HuH-7 (cell line): ENCODE measurements around the gene EFCAB14.
"Not testable (repeated sequence)": the region's sequence is repeated elsewhere in the genome, so short reads cannot be mapped to it uniquely, and the experiment has no call there.

Experiments
- DNase-seq: peaks from one replicate; pipeline ENCODE4 v3.0.0; 2011; ENCODE audit warnings: low spot score

Gene EFCAB14

GRCh38 chr1:46723901-46724300 is 5.0 kb upstream of the EFCAB14 start:
- no peak for DNase-seq

GRCh38 chr1:46721686-46722205 is 2.8 kb upstream of the EFCAB14 start:
- no peak for DNase-seq

- DNase-seq: no peak
Measured at GRCh38 chr1:46721204-46721603, 2.3 kb upstream of the EFCAB14 start.

DNA sequence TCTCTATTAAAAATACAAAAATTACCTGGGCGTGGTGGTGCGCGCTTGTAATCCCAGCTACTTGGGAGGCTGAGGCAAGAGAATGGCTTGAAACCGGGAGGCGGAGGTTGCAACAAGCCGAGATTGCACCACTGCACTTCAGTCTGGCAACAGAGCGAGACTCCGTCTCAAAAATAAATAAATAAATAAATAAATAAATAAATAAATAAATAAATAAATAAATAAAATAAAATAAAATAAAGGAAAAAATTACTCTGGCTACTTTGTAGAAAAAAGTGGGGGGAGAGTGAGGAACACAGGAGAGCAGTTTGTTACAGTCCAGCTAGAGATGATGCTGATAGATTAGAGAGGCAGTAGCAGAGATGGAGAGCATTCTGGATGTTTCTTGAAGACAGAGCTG is 1.4 kb upstream of the EFCAB14 start:
- not testable (repeated sequence) for DNase-seq

- DNase-seq: no peak
Measured at GRCh38 chr1:46719689-46720088, 775 bp upstream of the EFCAB14 start.

- no peak for DNase-seq
Measured at GRCh38 chr1:46718340-46718726, 581 bp downstream of the EFCAB14 start.

- DNase-seq: no peak
Measured at GRCh38 chr1:46717654-46718053, 1.3 kb downstream of the EFCAB14 start.

GRCh38 chr1:46714976-46715375 is 3.9 kb downstream of the EFCAB14 start:
- DNase-seq: no peak

- DNase-seq: no peak
Measured at GRCh38 chr1:46708121-46708520, 10.8 kb downstream of the EFCAB14 start.

- DNase-seq: no peak
Measured at GRCh38 chr1:46705408-46705807, 13.5 kb downstream of the EFCAB14 start.

DNA sequence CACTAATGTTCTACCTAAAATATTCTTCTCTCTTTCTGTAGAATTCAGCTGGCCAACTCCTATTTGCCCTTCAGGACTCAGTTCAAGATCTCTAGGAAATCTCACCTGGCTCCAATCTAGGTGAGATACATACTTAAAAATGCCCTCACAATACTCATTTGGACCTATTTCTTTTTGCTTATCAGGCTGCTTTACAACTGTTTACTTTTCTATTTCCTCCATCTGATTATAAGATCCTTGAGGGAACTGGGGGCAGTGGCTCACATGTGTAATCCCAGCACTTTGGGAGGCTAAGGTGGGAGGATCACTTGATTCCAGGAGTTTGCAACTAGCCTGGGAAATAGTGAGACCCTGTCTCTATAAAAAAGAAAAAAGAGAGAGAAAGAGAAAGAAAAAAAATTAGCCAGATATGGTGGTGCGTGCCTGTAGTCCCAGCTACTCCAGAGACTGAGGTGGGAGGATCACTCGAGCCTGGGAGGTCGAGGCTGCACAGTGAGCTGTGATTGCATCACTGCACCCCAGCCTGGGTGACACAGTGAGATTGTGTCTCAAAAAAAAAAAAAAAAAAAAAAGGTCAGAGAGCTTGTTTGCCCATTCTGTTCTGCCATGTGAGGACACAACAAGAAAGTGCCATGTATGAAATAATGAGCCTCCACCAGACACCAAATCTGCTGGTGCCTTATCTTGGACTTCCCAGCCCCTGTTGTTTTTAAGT is 14.8 kb downstream of the EFCAB14 start:
- DNase-seq: no peak

- DNase-seq: no peak
Measured at GRCh38 chr1:46699666-46700065, 19.2 kb downstream of the EFCAB14 start.

GRCh38 chr1:46697053-46697452 is 21.9 kb downstream of the EFCAB14 start:
- DNase-seq: no peak

GRCh38 chr1:46694676-46695075 is 24.2 kb downstream of the EFCAB14 start:
- DNase-seq: not testable (repeated sequence)

DNA sequence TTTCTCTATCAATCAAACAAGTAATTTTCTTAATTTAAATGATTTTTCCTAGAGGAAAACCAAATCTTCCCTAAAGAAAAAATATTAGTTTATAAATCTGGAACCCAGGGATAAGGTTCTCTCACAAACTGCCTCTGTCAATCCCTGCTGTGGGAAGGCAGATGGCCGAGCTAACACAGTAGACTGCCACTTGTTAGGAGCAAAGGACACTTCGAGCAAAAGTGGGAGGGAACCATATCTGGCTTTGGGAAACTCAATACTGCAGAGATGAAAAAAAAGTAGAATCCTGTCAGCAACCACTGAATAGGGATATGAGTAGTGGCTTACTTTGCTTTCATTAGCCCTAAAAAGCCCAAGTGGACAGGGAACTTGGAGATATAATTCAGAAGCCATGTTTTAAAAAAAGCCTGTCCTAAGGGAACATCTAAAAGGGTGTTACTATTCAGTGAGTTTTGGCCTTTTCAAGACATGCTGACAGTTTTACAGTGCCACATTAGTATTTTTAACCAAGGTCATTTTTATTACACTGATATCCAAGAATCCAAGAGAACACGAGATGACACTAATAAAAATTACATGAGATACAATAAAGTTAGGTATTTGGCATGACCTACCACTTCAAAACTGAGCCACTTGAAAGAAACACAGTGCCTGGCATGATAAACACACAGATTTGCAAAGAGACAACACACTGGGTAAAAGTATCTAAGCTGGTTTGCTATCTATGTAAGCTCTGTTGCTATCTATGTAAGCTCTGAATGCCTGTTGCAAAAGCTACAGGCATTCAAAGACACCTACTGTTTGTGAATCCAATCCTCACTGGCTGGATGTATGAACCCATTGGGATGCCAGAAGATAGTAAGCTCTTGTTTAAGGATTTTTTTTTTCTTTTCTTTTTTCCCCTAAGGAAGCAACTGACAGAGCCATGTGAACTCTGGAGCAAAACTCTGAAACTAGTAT is 25.8 kb downstream of the EFCAB14 start:
- no peak for DNase-seq

DNA sequence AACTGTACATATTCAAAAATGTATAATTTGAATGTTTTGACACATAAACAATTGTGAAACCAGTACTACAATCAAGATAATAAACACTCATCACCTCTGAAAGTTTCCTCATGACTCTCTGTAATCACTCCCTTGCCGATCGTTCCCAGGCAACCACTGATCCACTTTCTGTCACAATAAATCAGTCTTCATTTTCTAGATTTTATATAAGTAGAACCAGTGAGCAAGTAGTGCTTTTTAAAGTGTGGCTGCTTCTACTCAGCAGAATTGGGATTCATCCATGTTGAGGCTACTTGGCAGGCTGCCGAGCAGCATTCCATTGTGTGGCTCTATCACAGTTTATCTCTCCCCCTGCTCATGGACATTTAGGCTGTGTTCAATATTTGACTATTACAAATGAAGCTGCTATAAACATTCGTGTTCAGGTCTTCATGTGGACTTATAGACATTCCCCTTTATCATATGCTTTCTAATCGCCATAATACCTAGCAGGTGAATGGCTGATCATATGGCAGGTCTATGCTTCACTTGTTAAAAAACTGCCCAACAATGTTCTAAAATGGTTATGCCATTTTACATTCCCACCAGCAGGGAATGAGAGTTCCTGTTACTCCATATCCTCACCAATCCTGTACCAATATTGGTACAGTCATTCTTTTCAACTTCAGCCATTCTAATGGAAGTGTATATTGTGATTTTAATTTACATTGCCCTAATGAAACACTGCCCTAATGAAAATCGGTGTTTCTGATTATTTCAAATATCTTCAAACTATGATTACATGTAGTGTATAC is 26.7 kb downstream of the EFCAB14 start:
- DNase-seq: no peak

- no peak for DNase-seq
Measured at GRCh38 chr1:46690931-46691421, 27.9 kb downstream of the EFCAB14 start.

DNA sequence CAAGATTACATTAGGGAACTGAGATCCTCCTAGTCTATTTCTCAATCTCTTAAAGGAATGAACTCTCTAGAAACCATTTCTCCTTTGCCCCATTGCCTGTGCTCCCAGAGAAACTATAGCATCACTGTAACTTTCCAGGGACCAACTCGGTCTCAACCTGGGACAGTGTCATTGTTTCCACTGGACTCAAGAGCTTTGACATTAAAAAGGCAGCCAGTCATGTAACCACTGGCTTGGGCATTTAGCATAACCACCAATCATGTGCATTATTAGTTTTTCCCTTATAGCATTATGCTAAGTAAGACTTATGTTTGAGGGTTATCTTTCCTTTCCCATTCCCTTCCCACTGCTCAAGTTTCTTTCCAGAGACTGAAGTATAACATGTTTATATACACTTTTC is 29.0 kb downstream of the EFCAB14 start:
- DNase-seq: no peak

DNA sequence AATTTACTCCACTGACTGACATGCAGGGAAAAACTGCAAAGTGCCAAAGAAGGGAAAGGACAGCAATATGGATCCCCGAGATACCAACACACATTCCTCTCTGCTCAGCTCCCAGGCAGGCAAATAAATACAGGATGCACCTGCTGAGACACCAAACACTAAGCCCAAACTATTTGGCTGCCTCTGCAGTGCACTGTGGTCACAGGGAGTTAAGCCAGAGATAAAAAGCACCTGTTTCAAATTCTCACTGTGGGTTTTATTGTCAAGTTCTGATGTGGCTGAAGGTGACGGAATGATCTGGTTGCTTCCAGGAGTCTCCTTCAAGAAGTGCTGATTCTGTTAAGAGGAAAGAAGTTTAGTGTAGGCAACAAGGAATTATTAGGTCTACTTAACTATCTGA is 29.6 kb downstream of the EFCAB14 start:
- no peak for DNase-seq

DNA sequence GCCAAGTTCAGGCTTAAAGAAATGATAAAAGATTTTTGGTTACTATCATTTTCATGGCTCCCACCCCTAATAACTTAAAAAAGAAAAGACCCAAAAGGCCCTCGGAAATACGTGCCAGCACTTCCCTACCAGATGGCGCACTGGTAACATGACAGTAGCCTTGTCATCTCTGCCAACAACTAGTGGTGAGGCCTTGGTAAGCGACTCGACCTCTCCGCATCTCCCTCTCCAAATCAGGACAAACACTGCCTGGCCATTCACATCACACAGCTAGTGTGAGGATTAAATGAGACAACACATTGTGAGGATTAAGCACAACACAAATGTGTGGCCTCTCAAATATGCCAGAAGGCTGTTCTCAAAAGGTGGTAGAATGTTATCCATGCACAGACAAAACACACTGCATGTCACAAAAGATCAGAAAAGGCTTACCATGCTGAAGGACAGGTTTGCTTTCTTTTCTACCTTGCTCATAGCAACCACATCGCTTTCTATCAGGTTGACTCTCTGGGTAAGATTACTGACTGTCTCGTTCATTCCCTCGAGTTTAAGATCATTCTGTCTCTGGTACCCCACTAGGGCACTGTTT is 30.9 kb downstream of the EFCAB14 start:
- DNase-seq: no peak

- no peak for DNase-seq
Measured at GRCh38 chr1:46687093-46687659, 31.7 kb downstream of the EFCAB14 start.
